ENCODE results near the gene KIFC1.
A peak's percentile ranks its signal among the peaks of the same experiment; 100 is the strongest.
"Not testable (repeated sequence)": the region's sequence is repeated elsewhere in the genome, so short reads cannot be mapped to it uniquely, and the experiment has no call there.

Gene KIFC1

GRCh38 chr6:33391278-33391921 is at the start of gene KIFC1:
Gene KIFC1 (plus strand): TSS chr6:33391823. CDS start chr6:33391986, 163 bp downstream.
- peak; percentile 97 for DNase-seq

- not testable (repeated sequence) for DNase-seq
Measured at GRCh38 chr6:33343606-33343952, 48.0 kb upstream of the KIFC1 start.

GRCh38 chr6:33343953-33344611 is 47.5 kb upstream of the KIFC1 start:
- no peak for DNase-seq

GRCh38 chr6:33344701-33345697 is 46.6 kb upstream of the KIFC1 start:
- DNase-seq = peak; percentile 41

- not testable (repeated sequence) for DNase-seq
Measured at GRCh38 chr6:33346972-33347371, 44.7 kb upstream of the KIFC1 start.

- no peak for DNase-seq
Measured at GRCh38 chr6:33347816-33348215, 43.8 kb upstream of the KIFC1 start.

GRCh38 chr6:33355860-33356259 is 35.8 kb upstream of the KIFC1 start:
- DNase-seq = not testable (repeated sequence)

- no peak for DNase-seq
Measured at GRCh38 chr6:33356295-33356694, 35.3 kb upstream of the KIFC1 start.

GRCh38 chr6:33357160-33357871 is 34.3 kb upstream of the KIFC1 start:
- not testable (repeated sequence) for DNase-seq

GRCh38 chr6:33359331-33359730 is 32.3 kb upstream of the KIFC1 start:
- DNase-seq = no peak

- DNase-seq = not testable (repeated sequence)
Measured at GRCh38 chr6:33363486-33363885, 28.1 kb upstream of the KIFC1 start.

GRCh38 chr6:33364475-33365205 is 27.0 kb upstream of the KIFC1 start:
- DNase-seq = not testable (repeated sequence)

GRCh38 chr6:33365206-33365971 is 26.2 kb upstream of the KIFC1 start:
- DNase-seq = not testable (repeated sequence)

- DNase-seq = no peak
Measured at GRCh38 chr6:33367009-33367714, 24.5 kb upstream of the KIFC1 start.

GRCh38 chr6:33367715-33368025 is 24.0 kb upstream of the KIFC1 start:
- not testable (repeated sequence) for DNase-seq

GRCh38 chr6:33371901-33372300 is 19.7 kb upstream of the KIFC1 start:
- DNase-seq = not testable (repeated sequence)

GRCh38 chr6:33372526-33373123 is 19.0 kb upstream of the KIFC1 start:
- no peak for DNase-seq

- no peak for DNase-seq
Measured at GRCh38 chr6:33373960-33374910, 17.4 kb upstream of the KIFC1 start.

GRCh38 chr6:33375143-33375671 is 16.4 kb upstream of the KIFC1 start:
- DNase-seq = no peak

Measured in NCI-H1436 treated with DMSO at 0.1 percent for 48 hours (cell line).